H54 (cell line): ENCODE measurements around the gene SBK2.
A peak's percentile ranks its signal among the peaks of the same experiment; 100 is the strongest.
"Not testable (repeated sequence)": the region's sequence is repeated elsewhere in the genome, so short reads cannot be mapped to it uniquely, and the experiment has no call there.

Experiments
- DNase-seq: peaks from one replicate; pipeline ENCODE4 v3.0.0; 2011; ENCODE audit warnings: low spot score, mixed read lengths; ENCODE audit not compliant: insufficient read length
- FAIRE-seq: peaks from 3 replicates; lab custom pipeline; 2011; peaks lifted over from hg19 to GRCh38; lab: Jason Lieb, UNC
- POLR2A ChIP-seq: IDR thresholded peaks from 2 replicates; pipeline ENCODE4 v1.6.1; 2011; ENCODE audit warnings: low read depth, mild to moderate bottlenecking, low read length

The SBK2 gene

DNA sequence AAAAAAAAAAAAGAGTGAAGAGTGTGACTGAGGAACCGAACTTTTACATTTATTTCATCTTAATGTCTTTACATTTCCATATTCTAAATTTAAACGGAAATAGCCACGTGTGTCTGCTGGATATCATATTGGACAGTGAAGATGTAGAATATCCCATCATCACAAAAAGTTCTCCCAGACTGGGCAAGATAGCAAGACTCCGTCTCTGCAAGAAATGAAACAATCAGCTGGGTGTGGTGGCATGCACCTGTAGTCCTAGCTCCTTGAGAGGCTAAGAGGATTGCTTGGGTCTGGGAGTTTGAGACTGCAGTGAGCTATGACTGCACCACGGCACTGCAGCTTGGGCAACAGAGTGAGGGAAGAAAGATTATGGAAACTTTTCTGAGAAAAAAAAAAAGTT, 39.8 kb upstream of the SBK2 start:
- DNase-seq (no peak), FAIRE-seq (no peak)
- TF ChIP-seq POLR2A, result no peak

DNA sequence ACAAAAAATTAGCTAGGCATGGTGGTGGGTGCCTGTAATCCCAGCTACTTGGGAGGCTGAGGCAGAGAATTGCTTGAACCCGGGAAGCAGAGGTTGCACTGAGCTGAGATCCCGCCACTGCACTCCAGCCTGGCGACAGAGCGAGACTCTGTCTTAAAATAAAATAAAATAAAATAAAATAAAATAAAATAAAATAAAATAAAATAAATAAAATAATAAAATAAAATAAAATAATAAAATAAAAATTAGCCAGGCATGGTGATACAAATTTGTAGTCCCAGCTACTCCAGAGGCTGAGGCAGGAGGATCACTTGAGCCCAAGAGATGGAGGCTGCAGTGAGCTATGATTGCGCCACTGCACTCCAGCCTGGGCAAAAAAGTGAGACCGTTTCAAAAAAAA, 37.0 kb upstream of the SBK2 start:
- not testable (repeated sequence) for FAIRE-seq, DNase-seq

DNA sequence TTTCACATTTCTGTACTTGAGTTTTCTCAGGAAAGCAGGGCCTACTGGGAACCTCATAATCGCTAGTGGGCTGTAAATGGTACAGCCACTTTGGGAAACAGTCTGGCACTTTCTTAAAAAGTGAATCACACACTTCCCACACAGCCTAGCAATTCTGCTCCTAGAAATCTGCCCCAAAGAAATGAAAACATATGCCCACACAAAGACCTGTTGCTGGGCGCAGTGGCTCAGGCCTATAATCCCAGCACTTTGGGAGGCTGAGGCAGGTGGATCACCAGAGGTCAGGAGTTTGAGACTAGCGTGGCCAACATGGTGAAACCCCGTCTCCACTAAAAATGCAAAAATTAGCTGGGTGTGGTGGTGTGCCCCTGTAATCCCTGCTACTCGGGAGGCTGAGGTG, 32.5 kb upstream of the SBK2 start:
- not testable (repeated sequence) for FAIRE-seq, DNase-seq

GRCh38 chr19:55567708-55568328, 30.9 kb upstream of the SBK2 start:
- no peak for TF ChIP-seq POLR2A
- DNase-seq (no peak), FAIRE-seq (no peak)

DNA sequence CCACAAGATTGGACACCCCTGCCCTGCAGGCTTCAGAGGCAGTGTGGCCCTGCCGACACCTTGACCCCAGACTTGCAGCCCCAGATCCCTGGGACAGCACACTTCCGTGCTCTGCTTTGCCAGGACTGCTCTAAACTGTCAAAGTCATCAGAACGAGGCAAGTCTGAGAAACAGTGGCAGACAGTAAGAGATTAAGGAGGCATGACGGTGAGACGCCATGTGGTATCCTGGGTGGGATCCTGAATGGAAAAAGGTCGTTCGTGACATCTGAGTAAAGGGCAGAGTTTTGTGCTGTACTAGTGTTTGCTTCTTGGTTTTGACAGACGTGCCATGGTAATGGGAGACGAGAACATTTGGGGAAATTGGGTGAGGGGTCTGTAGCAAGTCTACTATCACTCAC, 29.9 kb upstream of the SBK2 start:
- FAIRE-seq (no peak), DNase-seq (no peak)
- TF ChIP-seq POLR2A, result no peak

DNA sequence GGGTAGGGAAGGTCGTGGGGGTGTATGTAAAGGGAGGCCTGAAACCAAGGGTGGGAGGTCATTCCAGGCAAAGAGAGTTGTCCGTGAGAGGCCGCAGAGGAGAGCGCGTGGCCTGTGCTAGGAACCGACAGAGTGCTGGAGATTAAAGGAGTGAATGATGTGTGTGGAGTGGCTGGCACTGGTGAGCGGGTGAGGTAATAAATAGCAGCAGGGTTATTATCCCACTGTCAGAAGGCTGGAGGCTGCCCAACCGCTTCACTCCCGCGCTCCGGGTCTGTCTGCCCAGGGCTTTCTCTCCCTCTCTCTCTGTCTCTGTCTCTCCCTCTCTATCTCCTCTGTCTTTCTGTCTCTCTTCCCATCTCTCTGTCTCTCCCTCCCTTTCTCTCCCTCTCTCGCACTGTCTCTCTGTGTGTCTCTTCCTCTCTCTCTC, 26.3 kb upstream of the SBK2 start:
- TF ChIP-seq POLR2A, result no peak
- DNase-seq, result no peak
- FAIRE-seq, result no peak

DNA sequence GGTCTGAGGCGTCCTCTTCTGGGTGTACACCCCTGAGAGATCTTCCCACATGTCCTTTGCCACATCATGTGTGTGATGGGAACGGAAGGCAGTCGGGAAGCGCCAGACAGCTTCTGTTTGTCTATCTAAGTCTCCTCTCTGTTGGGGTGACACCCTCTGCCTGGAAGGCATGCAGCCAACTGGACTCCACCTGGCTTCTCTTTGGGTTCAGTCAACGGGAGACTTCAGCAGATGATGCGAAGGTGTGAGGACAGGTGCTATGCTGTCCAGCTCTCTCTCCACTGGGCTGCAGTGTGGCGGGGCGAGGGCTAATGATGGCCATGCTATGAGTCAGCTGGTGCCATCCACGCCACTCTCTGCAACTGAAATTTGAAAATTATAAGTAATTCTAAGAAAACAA, 22.8 kb upstream of the SBK2 start:
- DNase-seq, result no peak
- no peak for FAIRE-seq
- no peak for TF ChIP-seq POLR2A

- no peak for FAIRE-seq
- DNase-seq, result no peak
Observed at GRCh38 chr19:55554741-55555152, 17.8 kb upstream of the SBK2 start.

GRCh38 chr19:55554302-55554701, 17.4 kb upstream of the SBK2 start:
- DNase-seq, result no peak
- TF ChIP-seq POLR2A, result no peak
- no peak for FAIRE-seq

More at GRCh38 chr19:55554741-55555152, 17.8 kb upstream of the SBK2 start:
- TF ChIP-seq POLR2A, result no peak

DNA sequence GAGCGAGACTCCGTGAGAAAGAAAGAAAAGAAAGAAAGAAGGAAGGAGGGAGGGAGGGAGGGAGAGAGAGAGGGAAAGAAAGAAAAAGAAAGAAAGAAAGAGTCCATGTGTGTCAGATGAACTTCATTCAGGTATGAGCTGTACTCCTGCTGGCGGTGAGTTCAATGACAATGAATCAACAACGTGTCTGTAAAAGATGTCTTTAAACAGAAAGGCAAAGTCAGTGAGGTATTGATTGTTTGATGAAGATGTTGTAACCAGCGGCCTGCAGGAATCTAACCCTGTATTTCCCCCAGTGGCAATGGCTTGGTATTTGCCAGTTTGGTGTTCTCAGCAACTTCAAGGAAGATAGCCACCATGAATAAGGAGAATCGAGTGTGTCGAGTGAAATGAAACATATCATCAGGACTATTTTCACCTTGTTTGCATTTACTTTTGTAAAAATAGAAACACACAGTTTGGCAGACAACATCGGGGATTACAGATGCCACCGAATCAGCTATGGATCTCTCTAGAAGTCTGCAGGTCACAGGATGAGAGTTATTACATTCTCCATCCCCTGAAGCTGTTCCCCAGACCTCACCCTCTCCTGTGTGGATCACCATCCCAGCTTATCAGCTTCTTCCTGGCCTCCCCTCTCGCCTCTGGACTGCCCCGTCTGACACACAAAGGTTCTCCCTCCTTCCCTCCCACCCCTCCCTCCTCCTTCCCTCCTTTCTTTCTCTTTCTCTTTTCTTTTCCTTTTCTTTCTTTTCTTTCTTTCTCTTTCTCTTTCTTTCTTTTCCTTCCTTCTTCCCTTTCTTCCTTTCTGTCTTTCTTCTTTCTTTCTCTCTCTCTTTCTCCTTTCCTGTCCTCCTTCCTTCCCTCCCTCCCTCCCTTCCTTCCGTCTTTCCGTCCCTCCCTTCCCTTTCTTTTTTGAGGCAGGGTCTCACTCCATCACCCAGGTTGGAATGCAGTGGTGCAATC, 16.6 kb upstream of the SBK2 start:
- DNase-seq, result no peak

DNA sequence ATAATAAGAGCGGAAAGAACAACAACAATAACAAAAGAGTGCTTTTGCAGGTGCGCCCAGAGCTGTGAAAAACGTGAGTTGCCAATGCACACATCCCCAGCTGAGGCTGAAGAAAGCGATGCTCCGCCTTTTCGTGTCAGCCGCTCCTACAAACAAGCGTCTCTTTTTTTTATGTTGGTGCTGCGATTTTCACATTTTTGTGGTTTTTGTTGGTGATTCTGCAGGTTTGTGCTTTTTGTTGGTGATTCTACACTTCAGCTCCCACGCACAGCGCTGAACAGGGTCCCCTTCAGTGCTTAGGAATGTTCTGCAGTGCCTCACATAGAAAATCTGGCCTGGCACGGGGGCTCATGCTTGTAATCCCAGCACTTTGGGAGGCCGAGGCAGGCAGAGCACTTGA, 15.7 kb upstream of the SBK2 start:
- DNase-seq (no peak), FAIRE-seq (no peak)
- TF ChIP-seq POLR2A, result no peak

More for the DNA sequence above, 16.6 kb upstream of the SBK2 start:
- no peak for FAIRE-seq
- TF ChIP-seq POLR2A, result no peak

GRCh38 chr19:55552206-55552605, 15.3 kb upstream of the SBK2 start:
- TF ChIP-seq POLR2A, result no peak
- FAIRE-seq (no peak), DNase-seq (no peak)

DNA sequence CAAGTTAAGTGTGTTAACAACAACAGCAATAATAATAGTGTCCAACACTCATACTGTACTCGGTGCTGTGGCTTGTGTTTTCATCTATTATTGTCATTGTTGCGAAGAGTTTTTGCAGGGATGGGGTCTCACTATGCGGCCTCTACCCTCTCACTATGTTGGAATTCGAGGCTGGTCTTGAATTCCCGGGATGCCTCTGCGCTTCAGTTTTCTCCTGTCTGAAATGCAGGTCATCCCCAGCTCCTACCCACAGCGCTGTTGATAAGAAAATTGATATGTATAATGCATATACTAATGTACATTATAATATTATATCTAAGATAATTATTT, 13.4 kb upstream of the SBK2 start:
- TF ChIP-seq POLR2A, result no peak
- FAIRE-seq (no peak), DNase-seq (no peak)

DNA sequence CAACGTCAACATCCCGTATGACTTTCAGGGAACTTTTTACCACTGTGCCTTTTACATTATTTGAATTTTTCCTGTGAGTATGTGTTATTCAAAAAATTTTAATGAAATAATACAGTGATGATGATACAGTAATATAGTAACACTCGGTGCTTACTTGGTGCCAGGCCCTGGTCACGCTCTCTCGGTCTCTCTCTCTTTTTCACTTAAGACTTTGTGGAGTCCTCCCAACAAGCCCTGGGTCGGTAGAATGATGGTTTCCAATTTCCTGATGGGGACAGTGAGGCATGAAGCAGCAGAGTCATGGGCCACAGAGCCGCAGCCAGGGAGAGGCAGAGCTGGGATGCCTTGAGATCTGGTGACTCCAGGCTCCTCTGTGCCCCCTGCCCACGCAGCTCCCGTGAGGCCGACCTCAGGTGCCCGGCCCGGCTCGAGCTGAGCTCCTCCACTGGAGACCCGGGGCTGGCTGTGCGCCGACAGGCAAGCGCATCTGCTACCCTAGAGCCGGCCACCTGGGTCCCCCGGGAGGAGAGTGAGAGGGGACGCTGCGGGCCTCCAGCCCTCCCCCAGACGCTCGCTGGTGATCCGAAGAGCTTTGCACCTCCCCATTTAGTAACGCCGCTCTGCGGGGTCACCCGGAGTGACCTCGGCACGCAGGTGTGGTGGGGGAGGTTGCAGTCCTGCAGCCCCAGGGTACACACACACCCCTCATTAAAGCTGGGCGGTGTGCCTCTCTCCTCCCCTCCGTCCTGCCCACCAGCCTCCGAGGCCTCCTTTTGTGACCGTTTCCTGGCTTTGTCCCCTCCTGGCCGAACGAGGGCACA, 12.8 kb upstream of the SBK2 start:
- peak; percentile 22; the same call in 1 of the 2 replicates for TF ChIP-seq POLR2A
- DNase-seq (peak; percentile 76), FAIRE-seq (no peak)
